Hepatocyte (in vitro differentiated cells): ENCODE data around the gene NOL3.

Experiments
- EZH2phosphoT487 ChIP-seq: fragments of 200-600 bp; sonication (generic); IDR thresholded peaks from one replicate; pipeline ENCODE4 v1.6.1; 2018; ENCODE audit warnings: antibody characterized with exemption, mild to moderate bottlenecking, low read depth, moderate library complexity; ENCODE audit not compliant: unreplicated experiment, severe bottlenecking
- TF ChIP-seq, protein P1 (sequence below): fragments of 200-600 bp; sonication (generic); IDR thresholded peaks from 2 replicates; pipeline ENCODE4 v1.5.1; 2016; ENCODE audit warnings: antibody characterized with exemption, mild to moderate bottlenecking; ENCODE audit not compliant: poor library complexity

DNA sequence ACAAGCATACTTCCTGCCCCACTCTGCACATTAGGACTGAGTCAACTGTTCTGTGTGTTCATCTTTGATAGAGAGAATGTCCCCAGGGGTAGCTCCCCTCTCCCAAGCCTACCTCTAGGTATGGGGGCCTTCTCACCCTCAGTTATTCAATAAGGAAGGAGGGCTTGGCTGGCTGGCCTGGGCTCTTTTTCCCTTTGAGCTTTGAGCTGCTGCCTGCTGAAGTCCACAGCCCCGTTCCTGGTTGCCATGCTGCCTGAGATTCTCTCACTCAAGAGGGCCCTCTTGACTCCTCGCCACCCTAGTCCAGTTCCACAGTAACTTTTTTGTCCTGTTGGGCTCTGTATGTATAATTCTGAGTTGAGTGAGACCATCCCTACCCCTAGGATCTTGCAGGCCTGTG lies 24.6 kb upstream of the NOL3 start:
- TF ChIP-seq, protein P1, sequence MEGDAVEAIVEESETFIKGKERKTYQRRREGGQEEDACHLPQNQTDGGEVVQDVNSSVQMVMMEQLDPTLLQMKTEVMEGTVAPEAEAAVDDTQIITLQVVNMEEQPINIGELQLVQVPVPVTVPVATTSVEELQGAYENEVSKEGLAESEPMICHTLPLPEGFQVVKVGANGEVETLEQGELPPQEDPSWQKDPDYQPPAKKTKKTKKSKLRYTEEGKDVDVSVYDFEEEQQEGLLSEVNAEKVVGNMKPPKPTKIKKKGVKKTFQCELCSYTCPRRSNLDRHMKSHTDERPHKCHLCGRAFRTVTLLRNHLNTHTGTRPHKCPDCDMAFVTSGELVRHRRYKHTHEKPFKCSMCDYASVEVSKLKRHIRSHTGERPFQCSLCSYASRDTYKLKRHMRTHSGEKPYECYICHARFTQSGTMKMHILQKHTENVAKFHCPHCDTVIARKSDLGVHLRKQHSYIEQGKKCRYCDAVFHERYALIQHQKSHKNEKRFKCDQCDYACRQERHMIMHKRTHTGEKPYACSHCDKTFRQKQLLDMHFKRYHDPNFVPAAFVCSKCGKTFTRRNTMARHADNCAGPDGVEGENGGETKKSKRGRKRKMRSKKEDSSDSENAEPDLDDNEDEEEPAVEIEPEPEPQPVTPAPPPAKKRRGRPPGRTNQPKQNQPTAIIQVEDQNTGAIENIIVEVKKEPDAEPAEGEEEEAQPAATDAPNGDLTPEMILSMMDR, result no peak
- no peak for TF ChIP-seq EZH2phosphoT487
